ENCODE results near the gene CRIM1.

The CRIM1 gene

DNA sequence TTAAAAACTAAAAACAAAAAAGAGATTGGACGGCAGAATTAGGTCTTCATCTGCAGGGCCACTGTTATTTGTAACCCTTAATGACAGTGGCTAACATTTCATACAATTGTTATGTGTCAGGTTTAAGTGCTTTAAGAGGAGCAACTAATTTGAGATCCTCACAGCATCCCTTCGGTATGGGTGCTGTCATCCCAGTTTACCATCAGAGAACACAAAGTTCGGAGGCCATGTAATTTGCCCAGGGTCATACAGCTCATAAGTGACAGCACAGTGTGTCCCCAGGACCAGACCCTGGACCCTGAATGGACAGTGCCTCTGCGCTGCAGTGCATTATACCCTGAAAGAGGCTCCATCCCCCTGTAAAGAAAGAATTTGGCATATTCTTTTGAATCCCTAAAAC, 127.7 kb downstream of the CRIM1 start:
- DNase-seq, result no peak

DNA sequence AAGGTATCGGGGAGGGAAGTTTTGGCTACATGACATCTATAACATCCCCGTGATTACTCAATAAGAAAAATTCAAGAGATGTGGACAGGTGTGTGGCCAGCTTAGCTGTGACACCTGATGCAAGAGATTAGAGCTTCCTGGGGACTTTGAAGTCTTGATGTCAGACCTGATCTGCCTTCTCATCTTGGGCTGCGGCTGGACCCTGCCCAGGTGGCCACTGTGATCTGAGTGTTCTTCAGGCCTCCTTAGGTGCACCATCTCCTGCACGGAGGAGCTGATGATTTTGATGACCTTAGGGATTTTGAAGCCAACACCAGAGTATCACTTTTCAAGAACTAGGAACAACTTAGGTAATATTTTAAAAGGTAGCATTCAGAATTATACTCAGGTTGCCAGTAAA, 128.9 kb downstream of the CRIM1 start:
- DNase-seq, result no peak

DNA sequence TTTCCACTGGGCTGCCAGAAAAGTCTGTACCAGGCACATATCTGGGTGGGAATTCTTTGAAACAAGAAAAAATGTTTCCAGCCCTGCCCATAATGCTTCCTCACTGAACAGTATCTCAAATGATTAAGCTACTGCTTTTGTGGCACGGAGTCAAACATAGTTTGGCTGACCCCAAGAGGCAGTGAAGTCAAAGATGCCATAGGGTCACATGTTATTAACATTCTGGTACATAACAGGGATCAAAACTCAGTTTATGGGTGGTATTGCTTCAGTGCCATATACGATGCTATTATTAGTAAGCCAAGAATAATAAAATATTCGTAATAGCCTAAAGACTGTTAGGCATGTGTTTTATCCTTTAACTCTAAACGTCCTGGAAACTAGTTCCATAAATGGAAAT, 129.9 kb downstream of the CRIM1 start:
- DNase-seq, result no peak

DNA sequence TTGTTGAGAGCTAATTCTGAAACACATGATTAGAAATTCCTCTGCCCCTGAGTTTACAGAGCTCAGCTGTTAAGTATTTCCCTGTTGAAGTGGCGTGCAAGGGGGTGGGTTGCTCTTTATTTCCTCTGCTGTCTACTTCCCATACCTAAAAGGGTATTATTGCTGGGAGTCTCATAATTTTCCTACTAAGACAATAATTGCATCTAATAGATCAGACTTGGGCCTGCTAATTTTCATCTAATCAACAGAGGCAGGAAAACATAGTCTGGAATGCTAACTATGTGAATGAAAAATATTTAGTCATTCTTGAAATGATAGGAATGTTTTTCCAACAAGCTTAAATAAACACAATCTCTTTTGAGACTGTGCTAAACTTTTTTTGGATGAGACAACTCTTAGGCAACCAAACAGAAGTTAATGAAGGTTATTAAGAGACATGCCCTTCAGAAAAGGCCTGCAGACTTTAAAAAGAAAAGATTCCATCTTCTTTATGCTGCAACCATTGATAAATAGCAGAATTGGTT, 131.0 kb downstream of the CRIM1 start:
- no peak for DNase-seq

DNA sequence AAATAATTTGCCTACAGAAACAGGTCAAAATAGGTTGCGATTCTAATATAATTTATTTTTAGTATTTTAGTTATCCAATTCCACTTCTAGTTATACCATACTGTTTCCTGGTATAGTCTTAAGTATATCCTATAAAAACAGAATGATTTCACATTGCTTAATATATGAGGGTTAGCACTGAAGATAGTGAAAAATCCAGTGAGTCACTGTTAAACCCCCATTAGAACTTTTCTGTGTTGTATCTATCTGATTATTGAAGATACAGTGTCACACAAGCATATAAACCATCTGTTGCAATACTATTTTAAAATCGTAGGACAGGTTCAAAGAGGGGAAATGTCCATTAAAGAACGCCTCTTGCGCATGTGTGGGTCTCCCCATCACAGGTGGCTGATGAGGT, 132.4 kb downstream of the CRIM1 start:
- DNase-seq, result no peak

DNA sequence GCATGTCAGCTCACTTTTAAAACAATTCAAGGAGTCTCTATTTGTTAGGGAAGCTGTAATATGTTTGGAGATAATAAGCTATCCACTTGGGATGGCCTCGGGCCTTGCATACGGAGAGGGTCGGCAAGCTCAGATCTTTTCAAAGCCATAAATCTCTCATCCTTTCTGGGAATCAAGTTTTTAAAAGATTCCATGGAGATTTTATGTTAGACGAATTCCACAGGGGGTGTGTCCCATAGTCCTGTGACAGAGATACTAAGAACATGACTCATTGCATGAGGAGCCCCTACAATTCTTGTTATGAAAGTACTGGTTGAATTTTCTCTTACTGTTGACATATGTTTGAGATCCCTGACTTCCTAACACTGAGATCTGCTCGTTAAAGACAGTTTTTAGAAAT, 133.7 kb downstream of the CRIM1 start:
- DNase-seq, result no peak

DNA sequence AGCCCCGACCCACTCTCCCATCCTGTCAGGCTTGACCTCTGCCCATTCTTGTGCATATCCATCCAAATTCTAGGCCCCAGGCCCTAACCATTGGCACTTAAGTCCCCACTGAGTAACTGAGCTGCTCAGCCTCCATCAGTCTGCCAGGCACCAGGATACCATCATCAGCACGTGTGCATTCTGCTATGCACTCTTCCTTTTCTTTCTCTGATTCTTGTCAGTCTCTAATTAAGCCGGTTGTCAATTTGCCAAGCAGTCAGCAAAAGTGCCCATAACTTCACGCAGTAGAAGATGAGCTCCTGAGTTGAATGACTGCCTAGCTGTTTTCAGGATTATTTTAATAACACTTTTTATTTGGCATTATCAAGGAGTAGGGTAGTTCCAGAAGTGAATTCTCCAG, 135.2 kb downstream of the CRIM1 start:
- no peak for DNase-seq

DNA sequence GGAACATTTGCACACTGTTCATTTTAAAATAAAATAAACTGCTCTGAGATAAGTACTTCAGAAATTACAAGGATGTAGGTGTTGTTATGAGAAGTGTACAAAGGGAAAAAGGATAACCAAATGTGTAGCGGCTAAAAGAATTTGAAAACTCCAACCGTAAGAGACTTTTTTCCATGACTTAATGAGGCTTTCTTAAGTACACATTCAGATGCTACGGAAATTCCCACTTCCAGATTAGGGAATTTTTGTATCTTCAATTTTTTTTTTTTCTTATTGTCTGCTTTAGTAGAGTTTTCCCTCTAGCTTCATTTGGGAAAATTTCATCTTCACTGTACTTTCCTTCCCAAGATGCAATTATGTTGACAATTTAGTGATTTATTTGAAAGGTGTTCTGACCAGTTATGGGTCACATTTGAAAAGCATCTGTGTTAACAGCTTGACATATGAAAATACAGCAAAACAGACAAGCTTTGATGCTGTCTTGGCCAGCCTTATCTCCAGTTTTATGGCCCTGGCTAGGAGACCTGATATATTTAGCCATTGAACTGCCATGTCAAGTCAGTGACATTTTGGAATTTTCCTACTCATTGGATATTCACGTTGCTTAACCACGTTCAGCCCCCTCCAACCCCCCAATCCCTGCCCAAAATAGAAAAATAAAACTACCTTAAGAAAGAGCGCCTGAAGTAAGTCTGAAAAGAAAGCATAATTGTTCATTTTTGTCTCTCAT, 136.8 kb downstream of the CRIM1 start:
- DNase-seq, result no peak

DNA sequence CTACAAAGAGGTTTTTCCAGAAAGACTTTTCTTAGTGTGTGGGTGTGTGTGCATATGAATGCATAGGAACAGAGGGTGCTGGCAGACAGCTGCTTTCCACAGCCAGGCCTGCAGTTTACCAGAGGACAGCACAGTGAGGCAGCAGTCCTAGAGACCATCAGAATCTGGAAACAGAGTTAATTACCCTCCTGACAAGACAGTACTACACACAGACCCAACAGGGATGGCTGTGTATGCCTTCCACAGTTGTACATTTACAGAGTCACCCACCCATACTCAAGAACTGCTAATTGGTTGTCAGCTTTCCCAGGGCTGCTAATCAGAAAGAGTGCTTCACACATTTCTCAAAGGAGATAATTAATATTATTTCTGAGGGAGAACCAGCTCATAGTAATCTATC, 137.7 kb downstream of the CRIM1 start:
- no peak for DNase-seq

DNA sequence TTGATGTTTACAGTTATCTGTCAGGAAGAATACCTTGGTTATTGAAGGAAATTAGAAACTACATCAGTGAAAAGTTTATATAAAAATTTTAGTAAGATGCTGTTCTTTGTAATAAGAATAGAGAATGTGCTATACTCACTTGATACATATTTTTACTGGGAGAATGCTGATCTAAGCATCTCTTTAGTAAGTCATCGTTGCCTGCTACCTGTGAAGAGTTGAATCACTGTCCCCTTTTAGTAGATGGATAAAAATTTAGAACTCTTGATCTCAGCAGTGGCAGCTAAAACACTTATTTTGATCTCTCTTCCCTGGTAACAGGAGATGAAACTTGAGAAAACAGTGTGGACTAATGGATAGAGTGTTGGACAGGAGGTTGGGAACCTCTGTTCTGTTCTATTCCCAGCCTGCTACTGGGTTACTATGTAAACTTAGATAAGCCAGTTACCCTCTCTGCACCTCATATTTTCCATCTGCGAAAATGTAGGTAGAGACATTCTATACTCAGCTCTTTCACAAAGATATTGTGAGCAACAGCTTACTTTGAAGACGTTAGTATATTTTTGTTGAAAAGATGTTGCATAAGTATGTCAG, 142.1 kb downstream of the CRIM1 start:
- no peak for DNase-seq

DNA sequence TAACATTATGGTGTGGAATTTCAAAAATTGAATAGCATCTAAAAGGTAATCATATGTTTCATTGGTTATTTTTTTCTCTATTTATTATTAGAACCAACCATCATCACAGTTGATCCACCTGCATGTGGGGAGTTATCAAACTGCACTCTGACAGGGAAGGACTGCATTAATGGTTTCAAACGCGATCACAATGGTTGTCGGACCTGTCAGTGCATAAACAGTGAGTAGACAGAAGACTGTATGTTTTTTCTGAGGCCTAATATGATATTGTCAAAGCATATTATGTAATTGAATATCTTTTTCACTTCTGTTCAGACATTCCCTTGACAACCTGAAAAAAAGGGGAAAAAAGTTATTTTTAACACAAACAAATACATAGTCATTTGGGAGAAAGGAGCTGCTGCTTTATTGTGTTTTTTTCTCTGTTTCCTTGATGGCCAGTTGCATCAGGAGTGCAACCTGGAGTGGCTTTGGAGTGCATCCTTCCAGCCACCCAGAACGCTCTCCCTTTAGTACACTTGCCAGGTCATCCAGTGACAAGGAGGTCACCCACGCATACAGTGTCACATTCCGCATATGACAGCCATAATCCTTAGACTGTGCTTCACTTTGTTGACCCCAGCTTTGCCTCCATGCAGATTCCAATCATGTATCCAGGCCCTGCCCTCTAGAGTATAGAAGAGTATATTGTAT, 143.7 kb downstream of the CRIM1 start:
- DNase-seq, result no peak

DNA sequence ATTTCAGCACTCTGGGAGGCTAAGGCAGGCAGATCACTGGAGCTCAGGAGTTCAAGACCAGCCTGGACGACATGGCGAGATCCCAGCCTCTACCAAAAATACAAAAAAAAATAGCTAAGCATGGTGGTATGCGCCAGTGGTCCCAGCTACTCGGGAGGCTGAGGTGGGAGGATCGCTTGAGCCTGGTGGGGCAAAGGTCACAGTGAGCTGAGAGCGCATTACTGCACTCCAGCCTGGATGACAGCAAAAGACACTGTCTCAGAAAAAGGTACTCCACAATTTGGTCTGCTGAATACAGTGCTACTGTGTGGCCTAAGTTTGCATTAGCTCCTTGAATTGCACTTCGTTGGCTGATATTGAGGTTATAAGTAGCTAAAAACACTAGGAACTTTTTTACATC, 144.5 kb downstream of the CRIM1 start:
- no peak for DNase-seq

DNA sequence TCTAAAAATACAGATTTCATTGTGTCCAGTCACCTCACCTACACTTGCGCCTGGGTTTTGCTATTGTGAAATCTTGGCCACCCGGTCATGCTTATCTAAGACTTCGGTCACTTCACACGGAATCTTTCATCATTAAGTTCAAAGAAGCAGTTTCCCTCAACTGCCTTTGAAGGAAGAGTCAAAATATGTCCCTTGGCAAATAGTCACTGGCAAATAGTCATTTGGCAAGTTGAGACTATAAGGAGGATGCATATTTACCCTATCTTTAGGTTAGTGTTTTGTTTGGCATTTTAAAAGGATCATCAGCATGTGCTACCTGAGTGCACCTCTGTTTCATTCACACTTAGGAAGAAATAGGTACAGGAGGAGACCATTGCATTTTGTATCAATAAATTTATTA, 146.5 kb downstream of the CRIM1 start:
- no peak for DNase-seq

DNA sequence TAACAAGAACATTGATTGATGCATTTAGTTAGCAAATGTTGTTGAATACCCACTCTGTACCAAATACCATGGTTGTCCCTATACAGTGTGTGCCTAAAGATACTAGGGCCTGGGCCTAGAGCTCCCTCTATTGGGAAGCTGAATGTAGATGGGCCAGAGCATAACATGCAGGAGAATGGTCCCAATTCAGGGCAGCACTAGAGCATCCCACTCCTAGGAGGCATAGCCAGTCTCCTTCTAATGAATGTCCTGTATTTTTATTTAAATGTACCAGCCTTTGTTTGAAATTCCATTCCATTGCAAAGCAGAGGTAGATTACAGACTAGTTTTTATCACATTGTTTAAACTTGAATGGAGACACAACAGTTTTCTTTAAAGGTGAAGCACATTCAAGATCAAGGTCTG, 151.8 kb downstream of the CRIM1 start:
- peak; percentile 42 for DNase-seq

DNA sequence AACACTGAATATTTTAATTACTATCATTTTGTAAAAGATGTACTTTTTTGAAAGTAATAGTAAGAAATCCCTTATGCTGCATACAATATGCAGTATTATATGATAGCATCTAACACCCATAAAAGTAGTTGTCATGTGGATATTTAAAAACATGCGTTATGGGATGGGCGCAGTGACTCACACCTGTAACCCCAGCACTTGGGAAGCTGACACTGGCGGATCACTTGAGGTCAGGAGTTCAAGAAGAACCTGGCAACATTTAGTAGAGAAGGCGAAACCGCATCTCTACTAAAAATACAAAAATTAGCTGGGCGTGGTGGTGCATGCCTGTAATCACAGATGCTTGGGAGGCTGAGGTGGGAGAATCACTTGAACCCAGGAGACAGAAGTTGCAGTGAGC, 153.5 kb downstream of the CRIM1 start:
- no peak for DNase-seq

DNA sequence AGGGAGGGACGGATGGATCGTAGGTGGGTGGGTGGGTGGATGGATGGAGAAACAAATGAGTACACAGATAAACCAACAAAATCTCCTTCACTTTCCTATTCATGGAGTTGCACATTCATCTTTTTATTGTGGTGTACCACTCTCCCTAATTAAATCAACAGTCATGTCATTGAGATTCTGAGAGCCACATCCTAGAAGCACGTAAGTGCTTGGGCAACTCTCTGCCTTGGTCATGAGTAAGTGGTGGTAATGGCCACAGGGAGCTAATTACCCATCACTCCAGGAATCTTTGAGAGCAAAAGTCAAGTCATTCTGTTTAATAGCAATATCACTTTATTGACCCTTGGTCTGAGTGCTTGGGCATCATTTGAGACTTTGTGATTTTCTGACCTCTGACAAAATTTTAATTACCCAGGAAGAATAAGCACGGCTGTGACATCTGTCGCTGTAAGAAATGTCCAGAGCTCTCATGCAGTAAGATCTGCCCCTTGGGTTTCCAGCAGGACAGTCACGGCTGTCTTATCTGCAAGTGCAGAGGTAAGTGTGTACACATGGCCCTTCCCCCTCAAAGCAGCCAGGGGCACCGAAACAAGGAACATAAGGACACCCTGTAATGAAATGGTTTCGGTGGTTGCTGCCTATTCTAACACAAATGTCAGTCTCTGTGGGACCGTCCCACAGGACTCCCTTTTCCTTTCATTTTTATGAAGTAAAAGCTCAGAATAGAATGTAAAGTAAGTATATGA, 156.5 kb downstream of the CRIM1 start:
- DNase-seq, result no peak

DNA sequence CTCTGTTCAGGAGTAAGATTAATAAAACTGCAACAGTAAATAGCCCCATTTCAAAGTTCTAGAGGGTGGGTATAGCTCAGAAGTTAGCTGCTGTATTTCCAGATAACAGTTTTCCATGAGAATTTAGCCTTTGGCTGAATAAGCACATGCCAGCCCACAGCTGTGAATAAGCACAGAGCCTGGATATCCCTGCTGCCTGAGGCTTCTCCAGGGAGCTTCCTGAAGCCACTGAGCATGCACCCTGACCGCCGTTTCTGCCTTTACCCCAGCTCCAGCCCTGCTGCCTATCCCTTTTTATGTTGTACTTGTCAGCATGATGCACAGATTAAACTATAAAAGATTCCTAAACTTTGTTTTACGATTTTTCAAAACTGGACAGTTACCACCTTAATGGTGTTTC, 157.1 kb downstream of the CRIM1 start:
- no peak for DNase-seq

DNA sequence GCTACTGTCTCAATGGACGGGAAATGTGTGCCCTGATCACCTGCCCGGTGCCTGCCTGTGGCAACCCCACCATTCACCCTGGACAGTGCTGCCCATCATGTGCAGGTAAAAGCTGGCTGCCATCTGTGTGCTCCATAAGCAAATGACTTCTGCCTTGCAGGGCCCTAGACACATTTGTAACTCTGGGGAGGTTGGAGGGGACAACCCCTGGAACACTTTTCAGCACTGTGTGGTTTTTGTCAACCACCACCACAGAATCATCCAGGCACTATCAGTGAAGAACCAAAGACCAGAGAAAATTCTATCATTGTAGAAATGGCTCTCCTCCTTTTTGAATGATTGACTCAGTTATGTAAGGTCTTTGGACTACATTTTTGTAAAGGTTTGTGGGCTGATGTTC, 158.1 kb downstream of the CRIM1 start:
- DNase-seq, result no peak

DNA sequence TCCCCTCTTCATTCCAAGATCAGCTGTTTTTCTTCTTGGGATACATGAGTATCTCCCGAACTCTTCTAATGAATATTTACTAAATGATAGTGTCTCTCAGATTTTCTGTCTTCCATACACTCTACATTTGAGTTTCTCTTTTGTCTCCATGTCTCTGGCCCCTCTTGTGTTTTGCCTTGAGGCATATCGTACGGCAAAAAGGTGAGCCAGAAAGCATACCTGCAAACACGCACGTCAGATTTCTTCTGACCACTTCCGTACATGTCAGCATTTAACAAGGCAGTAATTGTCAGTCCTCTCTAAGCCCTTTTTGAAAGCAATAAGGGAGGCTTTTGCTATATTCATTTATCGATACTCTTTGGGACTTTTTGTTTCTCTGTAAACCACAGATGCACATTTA, 160.0 kb downstream of the CRIM1 start:
- no peak for DNase-seq

DNA sequence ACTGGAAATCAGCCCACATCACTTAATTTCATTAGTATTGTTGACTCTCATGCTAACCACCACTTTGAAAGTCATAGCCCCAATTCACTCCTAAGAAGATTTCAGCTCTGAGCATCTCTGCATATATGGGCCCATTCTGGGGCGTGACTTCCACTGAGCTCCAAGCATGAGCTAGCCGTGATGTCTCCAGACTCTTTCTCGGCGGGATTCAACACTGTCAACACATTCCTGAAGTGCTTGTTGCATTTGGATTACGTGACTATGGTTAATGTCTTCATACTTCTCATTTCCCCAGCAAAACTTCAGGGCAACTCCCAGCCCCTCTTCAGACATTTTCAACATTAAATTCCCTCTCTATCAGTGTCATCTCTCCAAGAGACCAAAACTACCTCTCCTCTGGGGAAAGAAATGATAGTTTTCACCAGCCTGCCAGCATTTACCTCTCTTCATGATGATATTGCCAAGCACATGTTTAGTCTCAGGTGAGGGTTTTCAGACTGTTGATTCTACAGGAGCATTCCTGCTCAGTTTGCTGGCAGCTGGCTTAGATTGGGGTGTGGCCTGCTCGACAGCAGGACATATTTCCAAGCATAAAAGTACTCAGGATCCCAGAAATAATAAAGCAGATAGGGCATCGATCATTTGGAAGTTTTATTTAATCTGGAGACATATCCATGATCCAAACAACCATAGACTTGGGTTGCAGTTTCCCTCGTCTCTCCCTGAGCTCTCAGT, 160.7 kb downstream of the CRIM1 start:
- DNase-seq, result no peak

DNA sequence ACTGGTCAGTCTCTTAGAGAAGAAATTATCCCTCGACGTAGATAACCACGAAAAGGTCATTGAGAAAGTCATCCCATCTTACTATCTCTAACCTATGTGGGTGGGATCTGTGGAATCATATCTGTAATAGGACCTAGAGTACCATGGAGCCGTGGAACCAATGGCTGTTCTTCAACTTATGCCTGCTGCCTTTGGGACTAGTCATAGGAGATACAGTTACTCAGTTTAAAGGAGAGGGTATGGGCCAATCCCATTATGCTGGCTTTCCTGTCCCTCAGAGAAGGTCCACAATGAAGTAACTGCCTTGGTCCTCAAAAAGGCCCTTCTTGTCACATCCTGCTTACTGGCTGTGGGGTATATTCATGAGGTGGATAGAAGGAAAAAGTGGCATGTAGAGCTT, 164.9 kb downstream of the CRIM1 start:
- no peak for DNase-seq

DNA sequence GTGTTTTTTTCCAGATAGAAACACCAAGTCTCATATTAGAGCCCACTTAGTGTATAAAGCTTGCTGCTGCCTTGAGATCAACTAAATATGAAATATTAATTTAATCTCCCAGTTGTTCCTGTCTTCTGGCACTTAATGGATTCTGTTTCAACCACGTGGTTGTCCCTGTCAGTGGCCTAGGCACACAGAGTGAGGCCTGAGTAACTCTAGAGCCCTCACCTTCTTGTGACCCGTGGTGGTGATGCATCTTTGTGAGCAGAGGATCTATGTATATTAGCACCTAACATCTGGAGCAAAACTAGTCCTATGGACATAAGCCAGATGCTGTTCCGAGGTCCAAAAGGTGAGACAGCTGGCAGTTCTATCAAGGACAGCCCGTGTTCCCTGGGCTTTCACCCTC, 167.6 kb downstream of the CRIM1 start:
- no peak for DNase-seq

DNA sequence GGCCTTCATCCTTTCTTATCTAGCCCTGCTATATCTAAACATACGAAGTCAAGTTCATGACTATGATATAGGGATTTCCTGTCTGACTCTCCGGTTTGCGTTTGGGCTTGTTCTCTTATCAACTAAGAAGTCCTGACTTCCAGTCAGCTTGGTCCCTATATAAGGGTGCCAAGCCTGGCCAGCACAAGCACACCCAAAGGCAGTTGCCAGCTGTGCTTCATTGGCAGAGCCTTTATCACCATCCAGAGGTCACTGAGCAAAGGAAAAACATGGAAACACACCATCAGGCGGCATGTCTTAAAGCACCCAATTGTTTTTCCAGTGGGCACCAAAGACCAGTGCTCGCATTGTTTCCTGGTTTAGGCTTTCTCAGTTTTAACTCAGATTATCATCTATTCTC, 169.7 kb downstream of the CRIM1 start:
- no peak for DNase-seq

All from stimulated activated CD4-positive, alpha-beta T cell treated with anti-CD3 and anti-CD28 coated beads, Interleukin-15, amount 100 ng/mL, for 24 hours (primary cell).